Activated CD4-positive, alpha-beta T cell treated with anti-CD3 and anti-CD28 coated beads, Interleukin-2, amount 50 U/mL, for 24 hours (primary cell): ENCODE data around the gene BBLN.
A peak's percentile ranks its signal among the peaks of the same experiment; 100 is the strongest.
"Not testable (repeated sequence)": the region's sequence is repeated elsewhere in the genome, so short reads cannot be mapped to it uniquely, and the experiment has no call there.

ENCODE experiments used
- DNase-seq, 2 donors: peaks; one replicate each; pipeline ENCODE4 v3.0.0-alpha.2; 2020; ENCODE audit warnings: low read depth in 1 of 2, low spot score in 1 of 2

Gene BBLN

GRCh38 chr9:128159784-128160602 lies at the start of gene BBLN:
Gene BBLN, plus strand, starts transcription at chr9:128160265. Its CDS starts 143 bp downstream, at chr9:128160408.
- DNase-seq = peak; percentile 90 to 94

DNA sequence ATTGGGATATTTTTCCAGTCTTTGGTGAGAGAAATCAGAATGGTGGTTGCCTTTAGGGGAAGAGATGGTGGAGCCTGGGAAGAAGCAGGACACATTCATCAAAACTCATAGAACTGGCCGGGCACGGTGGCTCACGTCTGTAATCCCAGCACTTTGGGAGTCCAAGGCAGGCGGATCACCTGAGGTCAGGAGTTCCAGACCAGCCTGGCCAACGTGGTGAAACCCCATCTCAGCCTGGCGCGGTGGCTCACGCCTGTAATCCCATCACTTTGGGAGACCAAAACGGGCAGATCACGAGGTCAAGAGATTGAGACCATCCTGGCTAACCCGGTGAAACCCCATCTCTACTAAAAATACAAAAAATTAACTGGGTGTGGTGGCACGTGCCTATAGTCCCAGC lies 48.3 kb upstream of the BBLN start:
- not testable (repeated sequence) for DNase-seq

GRCh38 chr9:128113526-128114325 lies 46.3 kb upstream of the BBLN start:
- DNase-seq = no peak

DNA sequence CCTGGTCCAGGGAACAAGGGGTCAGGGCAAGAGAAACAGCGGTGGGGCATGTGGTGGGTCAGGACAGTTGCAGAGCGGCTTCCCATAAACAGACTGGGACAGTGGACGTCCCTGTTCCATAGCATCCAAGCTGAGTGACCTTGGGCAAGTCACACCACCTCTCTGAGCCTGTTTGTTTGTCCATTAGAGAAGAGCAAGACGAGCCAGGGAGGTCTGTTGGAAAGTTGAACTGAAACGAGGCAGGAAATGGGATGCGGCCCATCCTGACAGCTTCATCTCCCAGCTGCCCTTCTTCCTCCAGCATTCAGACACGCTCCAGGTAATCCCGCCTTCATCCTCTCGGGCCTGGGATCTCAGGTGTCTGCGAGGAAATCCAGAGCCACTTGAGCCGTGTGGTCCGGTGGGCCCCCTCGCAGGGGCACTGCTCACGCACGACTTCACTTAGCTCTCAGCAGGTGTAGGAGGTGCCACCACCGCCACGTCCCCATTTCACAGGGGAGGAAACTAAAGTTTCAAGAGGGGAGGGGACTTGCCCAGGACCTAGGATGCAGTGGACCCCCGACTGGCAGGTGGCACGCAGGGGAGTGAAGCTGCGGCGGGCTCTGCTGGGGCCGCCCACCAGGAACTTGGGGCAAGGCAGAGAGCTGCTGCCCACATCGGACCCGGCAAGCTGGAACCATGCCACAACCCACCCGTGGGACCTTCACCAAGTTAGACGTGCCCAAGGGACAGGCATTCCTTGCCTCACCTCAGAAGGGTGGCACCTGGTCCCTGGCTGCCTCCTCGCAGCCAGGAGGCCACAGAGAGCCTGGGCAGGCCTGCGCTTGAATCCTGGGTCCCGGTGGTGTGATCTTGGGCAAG lies 45.5 kb upstream of the BBLN start:
- DNase-seq = no peak

DNA sequence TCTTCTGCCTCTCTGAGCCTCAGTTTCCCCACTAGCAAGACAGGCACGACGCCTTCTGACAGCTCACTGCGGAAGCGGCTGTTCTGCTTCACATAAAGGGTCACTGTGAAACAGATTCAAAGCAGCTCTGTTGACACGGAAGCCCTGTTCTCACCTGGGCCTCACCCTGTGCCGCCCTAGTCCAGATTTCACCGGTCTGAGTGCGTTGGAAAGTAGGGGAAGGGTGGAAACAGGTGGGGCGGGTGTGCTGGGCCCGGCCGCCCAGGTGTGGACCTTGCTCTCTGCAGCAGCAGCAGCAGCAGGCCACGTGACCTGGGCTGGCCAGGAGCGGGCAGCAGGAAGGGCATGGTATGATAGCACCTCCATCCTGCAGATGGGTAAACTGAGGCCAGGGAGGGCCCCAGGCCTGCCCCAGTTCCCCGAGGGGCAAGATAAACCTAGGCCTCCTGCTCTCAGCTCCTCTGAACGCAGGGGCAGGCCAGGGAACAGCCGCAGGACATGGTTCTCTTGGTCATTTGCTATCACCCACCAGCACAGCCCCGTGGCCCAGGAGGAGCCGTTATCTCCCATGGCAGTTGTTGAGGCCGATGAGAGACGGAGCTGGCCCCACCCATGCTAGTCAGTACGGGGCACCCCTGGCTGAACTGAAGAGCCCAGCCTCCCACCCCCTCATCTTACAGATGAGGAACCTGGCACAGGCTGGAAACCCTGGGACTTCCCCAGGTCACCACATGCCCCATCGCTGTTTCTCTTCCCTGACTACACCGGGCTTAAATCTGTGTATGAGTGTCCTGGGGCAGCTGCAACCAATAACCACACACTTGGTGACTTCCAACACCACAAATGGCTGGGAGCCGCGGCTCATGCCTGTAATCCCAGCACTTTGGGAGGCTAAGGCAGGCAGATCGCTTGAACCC lies 44.6 kb upstream of the BBLN start:
- DNase-seq = no peak

DNA sequence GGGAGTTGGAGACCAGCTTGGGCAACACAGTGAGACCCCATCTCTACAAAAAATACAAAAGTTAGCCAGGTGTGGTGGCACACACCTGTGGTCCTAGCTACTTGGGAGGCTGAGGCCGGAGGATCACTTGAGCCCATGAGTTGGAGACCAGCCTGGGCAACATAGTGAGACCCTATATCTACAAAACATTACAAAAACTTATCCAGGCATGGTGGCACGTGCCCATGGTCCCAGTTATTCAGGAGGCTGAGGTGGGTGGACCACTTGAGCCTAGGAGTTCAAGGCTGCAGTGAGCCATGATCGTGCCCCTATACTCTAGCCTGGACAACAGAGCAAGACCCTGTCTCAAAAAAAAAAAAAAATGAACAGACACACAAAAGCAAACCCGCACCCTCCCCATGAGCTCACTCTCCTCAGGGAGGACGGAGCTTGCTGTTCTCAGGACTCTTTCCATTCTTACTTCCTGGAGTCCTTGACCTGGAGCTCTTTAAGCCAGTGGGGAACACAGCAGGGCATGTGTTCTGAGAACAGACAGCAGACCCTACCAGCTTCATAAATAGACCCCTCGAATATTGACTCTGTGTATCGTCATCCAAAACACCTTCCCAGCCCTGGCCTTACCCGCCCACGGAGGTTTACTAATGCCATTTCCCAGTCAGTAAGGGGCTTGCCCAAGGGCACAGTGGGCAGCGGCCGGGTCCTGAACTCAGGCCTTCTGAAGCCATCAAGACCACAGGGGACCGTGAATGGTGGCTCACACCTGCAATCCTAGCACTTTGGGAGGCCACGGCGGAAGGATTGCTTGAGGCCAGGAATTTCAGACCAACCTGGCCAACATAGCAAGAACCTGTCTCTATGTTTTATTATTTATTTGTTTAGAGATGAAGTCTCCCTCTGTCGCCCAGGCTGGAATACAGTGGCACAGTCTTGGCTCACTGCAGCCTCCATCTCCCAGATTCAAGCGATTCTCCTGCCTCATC lies 43.7 kb upstream of the BBLN start:
- no peak for DNase-seq

- peak; percentile 94 to 99 for DNase-seq
Observed at GRCh38 chr9:128117613-128118471, 42.2 kb upstream of the BBLN start.

GRCh38 chr9:128118472-128118857 lies 41.6 kb upstream of the BBLN start:
- no peak for DNase-seq

DNA sequence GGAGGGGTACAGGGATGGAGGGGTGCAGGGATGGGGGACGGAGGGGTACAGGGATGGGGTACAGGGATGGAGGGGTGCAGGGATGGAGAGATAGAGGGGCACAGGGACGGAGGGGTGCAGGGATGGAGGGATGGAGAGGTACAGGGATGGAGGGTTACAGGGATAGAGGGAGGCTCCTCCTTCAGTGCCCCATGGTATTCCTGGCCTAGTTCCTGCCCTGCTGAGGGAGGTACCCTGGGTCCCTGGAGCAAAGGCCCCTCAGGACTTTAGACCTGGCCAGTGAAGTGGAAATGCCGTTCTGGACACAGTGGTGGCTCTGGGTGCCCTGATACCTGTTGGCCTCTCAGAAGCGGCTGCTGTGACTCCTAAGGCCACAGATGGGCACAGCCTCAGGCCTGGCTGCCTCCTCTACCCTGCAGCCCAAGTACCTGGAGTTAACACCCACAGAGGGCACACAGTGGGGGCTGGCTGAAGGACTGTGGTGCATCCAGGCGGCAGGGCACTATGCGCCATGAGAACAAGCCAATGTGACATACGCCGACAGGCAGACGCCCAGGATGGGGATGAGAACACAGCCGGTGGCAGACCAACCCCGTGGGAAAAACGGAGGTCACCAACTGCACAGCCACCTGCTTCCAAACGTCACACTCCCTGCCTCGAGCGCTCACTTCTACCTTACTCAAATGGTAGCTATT lies 40.9 kb upstream of the BBLN start:
- DNase-seq = no peak

- DNase-seq = no peak
Observed at GRCh38 chr9:128120061-128120740, 39.9 kb upstream of the BBLN start.

GRCh38 chr9:128120741-128121465 lies 39.2 kb upstream of the BBLN start:
- DNase-seq = no peak

GRCh38 chr9:128121466-128121810 lies 38.6 kb upstream of the BBLN start:
- no peak for DNase-seq

- no peak for DNase-seq
Observed at GRCh38 chr9:128121924-128122808, 37.9 kb upstream of the BBLN start.

DNA sequence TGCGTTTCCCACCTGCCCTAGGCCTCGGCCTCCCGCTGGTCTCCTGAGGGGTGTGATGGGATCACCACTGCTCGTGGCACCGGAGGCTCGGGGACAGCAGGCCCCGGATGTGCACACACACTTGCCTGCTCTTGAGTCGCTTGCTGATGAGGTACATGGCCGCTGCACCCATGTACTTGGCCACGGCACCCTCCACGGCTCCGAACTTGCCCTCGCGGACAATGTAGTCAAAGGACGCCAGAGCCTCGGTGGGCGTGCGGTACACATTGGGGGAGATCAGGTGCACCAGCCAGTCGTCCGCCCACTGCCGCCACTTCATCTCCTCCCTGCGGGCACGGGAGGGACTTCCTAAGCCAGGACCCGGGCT lies 37.3 kb upstream of the BBLN start:
- no peak for DNase-seq

DNA sequence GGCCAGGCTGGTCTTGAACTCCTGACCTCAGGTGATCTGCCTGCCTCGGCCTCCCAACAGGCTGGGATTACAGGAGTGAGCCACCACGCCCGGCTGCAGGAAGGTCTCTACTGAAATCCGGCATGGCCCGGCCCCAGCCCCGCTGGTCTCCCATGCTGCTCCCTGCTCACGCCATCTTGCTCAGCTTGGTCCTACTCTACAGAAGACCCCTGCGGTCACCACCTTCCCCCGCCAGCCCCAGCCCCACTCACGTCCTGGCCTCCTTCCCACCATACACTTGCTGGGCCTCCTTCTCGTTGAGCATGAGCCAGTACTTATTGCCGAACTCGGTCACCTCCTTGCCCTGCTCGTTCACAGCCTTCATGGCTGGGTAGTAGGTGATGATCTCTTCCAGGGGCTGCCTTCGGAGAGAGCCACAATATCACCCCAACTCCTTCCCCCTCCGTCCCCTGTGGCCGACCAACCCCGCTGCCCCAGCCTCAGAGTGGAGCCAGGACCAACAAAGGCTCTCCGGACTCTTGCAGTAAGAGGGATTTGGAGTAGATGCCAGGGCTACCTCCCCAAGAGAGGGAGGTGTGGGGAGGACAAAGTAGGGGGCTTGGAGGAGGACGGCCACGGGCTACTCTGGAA lies 36.5 kb upstream of the BBLN start:
- no peak for DNase-seq
